Measurements from ENCODE around the gene BTBD2.
A peak's percentile ranks its signal among the peaks of the same experiment; 100 is the strongest.
"Not testable (repeated sequence)": the region's sequence is repeated elsewhere in the genome, so short reads cannot be mapped to it uniquely, and the experiment has no call there.

Gene BTBD2

DNA sequence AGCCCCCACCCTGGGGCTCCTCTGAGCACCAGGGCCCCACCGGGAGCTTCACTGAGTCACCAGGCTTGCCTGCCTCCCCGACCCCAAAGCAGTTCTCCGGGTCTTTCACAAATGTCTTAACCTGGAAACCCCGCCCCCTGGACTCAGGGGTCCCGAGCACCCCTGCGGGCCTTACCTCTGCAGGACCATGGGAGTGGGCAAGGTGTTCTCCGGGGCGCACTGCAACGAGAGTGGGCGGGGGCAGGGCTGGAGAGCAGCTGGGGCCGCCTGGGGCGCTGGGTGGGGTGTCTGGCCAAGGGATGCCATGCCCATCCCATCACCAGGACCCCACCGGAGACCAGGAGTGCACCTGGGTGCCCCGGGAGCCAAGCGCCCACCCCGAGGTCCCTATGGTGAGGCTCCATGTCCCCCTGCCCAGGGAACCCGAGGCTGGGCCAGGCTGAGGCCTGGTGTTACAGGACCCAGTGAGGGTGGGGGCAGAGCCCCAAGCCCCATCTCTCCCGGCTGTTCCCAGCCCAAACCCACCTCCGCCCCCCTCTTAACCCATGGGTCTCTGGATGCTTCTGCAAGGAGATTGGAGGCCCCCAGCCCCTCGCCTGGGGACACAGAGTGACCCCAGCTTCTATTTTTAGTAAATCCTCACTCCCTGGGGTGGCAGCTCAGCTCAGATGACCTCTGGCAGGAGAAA is 24.6 kb upstream of the BTBD2 start:
- DNase-seq (ENCODE audit: low read depth) = no peak

DNA sequence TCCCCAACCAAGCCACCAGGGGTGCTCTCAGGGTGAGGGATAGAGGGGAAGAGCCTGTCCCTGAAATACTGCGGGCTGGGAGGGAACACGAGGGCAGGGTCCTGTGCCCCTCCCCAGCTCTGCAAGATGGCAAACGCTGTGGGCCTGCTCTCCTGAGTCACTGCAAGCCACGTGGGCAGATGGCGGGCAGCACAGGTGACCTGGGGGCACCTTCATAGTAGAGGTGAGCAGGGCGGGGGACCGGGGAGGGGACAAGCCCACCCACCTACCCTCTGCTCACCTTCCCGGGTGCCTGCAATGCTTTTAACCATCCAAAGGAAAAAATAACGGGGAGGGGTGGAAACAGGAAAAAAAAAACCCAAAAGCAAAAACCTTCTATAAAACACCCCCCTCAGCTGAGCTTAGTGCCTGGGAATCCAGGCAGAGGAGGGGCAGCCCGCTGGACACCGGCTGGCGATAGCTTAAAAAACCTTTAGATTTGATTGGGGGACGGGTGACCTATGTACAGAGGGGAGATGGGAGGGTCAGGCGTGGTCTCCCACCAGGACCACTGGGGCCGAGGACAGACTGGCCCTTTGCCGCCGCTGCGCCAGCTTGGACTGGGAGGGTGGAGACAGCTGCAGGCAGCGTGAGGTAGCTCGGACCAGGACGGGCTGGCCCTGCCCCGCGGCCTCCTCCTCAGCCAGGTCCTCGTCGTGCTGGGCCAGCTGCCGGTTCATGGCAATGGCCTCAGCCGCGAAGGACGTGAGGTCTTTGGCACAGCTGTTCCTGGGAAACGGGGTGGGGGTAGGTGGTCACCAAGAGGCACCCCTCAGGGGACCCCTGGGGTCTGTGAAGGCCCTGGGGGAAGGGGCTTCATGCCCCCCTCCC is 23.8 kb upstream of the BTBD2 start:
- no peak for DNase-seq (ENCODE audit: low read depth)

DNA sequence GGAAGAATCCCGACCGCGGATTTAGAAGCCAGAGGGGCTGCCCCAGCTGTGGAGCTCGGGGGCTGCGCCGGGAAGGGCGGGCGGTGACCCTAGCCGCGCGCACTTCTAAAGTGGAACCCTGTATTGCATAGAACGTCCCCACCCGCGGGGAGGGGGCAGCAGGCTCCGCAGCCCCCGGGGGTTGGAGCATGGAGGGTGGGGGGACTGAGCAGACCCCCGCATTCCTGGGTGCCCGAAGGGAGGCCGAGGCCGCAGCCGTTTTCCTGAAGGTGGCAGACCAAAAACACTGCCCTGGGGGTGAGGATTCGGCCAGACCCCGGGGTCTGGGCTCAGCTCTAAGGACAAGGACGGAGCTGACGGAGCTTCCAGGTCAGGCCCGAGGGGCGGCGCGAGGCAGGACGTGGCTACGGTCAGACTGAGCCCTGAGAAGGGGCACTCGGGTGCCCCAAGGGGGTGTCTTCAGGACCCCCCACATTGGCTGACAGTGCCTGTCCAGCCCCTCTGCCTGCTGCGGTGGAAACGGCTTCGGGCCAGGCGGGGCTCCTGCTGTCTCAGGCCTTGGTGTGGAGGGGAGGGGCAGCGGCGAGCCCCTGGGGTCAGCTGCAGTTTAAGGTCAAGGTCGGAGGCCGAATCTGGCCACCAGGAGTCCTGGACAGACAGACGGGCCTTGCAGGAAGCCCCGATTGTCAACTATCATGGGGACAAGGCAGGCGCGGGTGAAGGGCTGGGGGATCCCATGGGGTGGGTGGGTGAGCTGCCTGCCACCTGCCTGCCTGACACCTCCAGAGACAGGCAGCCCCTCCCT is 23.0 kb upstream of the BTBD2 start:
- DNase-seq (ENCODE audit: low read depth) = no peak

DNA sequence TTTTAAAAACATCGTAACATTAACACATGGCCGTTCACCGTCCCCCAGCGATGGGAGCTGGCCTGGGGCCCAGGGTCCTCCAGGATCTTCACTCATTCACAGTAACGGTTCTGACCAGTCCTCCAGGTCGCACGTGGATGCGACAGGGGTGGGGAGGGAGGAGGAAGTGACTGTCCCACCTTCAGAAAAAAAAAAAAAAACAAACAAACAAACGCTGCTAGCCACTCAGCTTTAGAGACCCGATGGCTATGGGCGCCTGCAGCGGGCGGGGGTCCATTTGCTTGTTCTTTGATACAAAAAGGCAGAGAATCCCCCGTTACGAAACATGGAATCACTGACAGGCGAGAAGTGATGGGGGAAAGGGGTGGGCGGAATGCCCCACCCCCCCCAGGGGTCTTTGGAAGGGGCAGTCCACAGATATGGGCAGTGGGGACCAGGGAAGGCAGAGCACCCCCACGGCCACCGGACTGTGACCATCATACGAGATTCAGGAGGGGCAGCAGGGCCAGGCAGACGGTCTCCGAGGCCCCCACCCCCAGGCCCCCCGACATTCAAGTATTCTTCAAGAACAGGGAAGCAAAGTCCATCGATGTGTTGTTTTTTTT is 22.2 kb upstream of the BTBD2 start:
- no peak for DNase-seq (ENCODE audit: low read depth)

DNA sequence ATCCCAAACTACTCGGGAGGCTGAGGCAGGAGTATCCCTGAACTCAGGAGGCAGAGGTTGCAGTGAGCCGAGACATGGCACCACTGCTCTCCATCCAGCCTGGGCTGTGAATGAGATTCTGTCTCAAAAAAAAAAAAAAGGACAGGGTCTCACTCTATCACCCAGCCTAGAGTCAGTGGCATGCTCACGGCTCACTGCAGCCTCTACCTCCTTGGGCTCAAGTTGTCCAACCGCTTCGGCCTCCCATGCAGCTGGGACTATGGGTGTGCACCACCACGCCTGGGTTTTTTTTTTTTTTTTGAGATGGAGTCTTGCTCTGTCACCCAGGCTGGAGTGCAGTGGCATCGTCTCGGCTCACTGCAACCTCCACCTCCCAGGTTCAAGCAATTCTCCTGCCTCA is 20.9 kb upstream of the BTBD2 start:
- no peak for DNase-seq (ENCODE audit: low read depth)

DNA sequence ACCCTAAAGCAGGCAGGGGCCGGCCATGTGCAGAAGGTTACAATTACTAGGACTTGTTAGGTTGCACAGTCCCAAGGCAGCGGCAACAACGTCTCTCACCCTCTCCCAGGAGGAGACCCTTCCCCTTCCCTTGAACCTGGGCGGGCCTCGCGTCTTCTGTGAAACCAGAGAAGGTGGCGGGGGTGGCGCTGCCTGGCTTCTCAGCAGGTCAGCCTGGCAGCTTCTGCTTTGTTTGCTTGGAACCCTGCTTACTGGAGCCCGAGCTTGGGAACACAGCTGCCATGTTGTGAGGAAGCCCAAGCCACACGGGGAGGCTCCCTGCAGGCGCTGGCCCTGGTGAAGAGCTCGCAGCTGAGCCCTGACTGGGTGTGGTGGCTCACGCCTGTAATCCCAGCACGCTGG is 20.1 kb upstream of the BTBD2 start:
- DNase-seq (ENCODE audit: low read depth) = no peak

DNA sequence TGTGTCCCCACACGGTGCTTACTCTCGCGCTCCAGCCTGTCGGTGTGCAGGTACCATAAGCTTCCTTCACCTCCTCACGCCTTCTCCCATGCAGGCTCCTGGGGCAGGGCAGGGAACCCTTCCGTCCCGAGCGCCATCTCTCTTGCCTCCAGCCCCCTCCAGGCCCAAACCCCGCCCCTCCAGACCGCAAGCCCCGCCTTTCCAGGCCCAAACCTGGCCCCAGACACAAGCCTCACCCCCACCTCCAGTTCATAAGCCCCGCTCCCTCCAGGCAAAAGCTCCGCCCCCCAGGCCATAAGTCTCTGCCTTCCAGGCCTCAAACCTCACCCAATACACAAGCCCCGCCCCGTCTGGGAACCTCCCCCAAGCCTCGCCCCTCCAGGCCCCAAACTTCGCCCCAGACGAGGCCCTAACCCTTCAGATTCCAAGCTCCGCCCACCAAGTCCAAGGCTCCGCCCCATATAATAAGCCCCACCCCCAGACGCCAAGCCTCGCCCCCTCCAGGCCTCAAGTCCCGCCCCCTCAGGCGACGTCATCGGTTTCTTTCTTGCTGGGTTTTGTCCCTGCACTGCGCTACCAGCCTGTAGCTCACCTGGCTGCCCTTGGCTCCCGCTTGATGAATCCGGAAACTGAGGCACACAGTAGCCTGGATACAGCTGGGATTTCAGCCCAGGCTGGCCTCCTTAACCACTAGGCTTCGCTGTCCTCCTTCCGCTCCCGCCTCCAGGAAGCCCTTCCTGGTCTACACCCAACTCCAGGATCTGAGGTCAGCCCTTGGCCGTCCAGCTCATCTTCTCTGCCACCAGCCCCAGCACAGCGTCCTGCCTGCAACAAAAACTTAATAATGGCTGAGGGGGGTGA is 19.4 kb upstream of the BTBD2 start:
- DNase-seq (ENCODE audit: low read depth) = peak; percentile 62

DNA sequence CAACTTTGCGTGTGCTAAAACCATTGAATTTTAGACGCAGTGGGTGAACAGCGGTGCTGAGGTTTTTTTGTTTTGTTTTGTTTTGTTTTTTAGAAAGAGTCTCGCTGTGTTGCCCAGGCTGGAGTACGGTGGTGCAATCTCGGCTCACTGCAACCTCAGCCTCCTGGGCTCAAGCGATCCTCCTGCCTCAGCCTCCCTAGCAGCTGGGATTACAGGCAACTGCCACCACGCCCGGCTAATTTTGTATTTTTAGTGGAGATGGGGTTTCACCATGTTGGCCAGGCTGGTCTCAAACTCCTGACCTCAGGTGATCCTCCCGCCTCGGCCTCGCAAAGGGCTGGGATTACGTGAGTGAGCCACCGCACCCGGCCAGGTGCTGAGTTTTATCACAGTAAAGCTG is 18.7 kb upstream of the BTBD2 start:
- not testable (repeated sequence) for DNase-seq (ENCODE audit: low read depth)

DNA sequence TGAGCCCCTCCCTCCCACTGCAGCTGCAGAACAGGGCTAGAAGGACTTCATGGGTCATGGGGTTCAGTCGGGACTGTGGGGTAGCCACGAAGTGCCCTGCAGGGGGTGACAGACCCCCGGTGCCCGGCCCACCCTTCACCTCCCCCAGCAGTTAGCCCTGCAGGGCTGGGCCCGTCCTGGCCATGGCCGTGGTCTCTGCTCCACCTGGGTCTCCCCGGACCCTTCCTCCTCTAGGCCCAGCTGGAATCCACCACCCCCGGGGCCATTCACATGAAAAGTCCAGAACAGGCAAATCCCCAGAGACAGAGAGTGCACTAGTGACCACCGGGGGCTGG is 18.3 kb upstream of the BTBD2 start:
- DNase-seq (ENCODE audit: low read depth) = no peak

DNA sequence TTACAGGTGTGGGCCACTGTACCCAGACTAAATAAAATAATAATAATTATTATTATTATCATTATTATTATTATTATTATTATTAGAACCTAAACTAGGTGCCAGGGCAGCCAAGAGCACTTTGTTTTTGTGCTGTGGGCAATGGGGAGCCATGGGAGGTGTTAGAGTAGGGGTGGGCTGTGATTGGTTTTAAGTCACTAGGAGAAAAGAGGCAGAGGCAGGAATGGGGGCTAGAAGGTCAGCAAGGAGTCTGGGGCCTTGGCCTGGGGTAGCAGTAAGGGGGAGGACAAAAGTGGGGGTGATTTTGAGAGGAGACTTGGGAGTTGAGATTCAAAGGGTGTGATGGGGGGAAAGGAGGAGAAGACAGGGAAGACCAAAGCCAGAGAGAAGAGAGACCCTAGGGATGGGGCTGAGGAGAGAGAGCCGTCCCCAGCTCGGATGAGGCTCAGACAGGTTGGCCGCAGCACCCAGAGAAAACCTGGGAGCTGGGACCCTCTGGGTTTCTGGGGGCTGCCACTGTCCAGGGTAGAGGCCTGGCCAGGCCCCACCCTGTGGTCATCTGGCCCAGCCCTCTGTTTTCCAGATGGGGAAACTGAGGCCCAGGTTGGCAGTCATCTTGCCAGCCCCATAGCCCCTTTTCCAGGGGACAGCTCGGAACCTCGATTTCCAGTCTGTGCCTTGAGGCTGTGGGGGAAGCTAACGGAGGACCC is 17.8 kb upstream of the BTBD2 start:
- no peak for DNase-seq (ENCODE audit: low read depth)

DNA sequence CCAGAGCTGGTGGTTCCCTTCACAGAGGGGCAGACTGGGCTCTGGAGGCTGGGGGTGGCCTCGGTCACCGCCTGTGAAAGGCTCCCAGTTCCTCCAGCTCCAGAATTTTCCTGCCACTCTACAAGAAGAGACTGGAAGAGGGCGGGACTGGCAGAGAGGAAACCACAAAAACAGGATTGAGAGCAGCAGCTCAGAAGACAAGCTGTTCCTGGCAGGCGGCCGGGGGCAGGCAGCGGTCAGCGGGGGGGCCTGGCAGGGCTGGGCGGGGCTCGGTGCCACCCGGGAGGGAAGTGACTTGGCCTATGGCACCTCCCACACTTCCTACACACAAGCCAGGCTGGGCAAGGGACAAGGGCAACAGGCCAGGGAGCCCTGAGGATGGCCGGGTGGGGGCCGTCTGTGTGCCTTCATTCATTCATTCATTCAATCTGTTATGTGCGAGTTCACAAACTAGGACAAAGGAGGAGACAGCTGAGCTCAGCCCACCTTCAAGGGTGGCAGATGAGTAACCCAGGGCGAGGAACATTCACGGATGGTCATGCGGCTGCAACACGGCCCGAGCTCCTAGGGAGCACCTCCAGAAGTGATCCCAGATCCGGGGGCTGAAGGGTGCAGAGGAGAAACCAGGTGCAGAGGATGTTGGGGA is 16.9 kb upstream of the BTBD2 start:
- no peak for DNase-seq (ENCODE audit: low read depth)

DNA sequence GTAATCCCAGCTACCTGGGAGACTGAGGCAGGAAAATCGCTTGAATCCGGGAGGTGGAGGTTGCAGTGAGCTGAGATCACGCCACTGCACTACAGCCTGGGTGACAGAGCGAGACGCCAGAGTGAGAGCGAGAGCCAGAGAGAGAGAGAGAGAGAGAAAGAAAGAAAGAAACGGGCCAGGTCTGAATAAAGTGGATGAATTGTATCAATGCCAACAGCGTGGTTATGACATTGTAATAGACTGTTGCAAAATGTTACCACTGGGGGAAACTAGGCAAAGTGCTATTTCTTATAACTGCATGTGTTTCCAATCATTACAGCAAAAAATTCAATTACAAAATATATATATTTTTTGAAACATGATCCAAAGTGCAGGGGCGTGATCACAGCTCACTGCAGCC is 11.8 kb upstream of the BTBD2 start:
- no peak for DNase-seq (ENCODE audit: low read depth)

DNA sequence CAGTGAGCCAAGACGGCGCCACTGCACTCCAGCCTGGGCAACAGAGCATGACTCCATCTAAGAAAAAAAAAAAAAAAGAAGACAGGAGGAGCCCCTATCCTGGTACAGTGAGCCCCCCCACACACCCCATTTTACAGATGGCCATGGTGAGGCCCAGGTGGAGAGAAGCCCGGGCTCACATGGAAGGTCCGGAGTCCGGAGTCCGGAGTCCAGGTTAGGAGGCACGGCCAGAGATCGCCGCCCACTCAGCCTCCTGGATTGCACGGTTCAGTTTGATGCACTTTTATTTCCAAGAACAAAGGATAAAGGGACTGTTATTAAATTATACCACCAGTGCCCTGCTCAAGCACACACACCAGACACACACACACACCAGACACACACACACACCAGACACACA is 11.3 kb upstream of the BTBD2 start:
- no peak for DNase-seq (ENCODE audit: low read depth)

DNA sequence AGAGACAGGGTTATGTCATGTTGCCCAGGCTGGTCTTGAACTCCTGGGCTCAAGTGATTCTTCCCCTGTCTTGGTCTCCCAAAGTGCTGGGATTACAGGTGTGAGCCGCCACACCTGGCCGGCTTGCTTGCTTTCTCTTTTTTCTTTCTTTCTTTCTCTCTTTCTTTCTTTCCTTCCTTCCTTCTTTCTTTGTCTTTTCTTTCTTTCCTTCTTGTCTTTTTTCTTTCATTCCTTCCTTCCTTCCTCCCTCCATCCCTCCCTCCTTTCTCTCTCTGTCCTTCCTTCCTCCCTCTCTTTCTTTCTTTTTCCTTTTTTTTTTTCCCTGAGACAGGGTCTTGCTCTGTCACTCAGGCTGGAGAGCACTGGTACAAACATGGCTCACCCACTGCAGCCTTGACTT is 6.8 kb upstream of the BTBD2 start:
- no peak for DNase-seq (ENCODE audit: low read depth)

DNA sequence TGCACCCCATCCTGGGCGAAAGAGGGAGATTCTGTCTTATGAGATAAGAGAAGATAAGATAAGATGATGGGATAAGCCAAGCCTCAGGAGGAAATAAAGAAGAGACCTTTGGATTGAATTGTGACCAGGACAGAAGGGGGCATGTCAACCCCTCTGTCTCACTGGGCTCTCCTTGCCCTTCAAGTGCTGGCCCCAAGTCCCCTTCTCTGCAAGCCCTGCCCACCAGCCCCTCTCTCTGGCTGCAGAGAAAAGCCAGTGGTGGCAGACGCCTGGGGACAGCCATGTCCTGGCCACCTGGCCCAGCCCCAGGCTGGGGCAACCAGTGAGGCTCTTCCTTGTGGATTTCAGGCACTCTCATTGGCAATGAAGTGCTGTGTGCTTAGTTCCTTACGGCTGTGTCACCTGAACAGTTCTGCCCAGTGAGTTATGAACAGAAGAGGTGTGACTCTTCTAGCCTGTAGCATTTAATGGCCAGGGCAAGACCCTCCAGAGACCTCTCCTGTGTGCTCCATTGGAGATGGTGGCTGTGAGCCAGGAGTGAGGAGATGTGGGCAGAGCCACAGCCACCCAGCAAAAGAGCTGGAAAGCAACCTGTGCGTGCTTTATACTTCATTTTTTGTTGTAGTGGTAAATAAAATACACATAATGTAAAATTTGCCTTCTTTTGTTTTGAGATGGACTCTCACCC is 6.1 kb upstream of the BTBD2 start:
- DNase-seq (ENCODE audit: low read depth) = no peak

DNA sequence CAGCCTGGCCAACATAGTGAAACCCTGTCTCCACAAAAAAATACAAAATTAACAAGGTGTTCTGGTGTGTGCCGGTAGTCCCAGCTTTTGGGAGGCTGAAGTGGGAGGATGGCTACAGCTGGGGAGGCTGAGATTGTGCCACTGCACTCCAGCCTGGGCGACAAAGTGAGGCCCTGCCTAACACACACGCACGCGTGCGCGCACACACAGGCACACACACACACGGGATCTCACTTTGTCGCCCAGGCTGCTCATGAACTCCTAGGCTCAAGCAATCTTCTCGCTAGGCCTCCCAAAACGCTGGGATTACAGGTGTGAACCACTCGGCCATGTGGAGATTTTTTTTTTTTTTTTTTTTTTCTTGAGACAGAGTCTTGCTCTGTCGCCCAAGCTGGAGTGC is 3.2 kb upstream of the BTBD2 start:
- DNase-seq (ENCODE audit: low read depth) = no peak

DNA sequence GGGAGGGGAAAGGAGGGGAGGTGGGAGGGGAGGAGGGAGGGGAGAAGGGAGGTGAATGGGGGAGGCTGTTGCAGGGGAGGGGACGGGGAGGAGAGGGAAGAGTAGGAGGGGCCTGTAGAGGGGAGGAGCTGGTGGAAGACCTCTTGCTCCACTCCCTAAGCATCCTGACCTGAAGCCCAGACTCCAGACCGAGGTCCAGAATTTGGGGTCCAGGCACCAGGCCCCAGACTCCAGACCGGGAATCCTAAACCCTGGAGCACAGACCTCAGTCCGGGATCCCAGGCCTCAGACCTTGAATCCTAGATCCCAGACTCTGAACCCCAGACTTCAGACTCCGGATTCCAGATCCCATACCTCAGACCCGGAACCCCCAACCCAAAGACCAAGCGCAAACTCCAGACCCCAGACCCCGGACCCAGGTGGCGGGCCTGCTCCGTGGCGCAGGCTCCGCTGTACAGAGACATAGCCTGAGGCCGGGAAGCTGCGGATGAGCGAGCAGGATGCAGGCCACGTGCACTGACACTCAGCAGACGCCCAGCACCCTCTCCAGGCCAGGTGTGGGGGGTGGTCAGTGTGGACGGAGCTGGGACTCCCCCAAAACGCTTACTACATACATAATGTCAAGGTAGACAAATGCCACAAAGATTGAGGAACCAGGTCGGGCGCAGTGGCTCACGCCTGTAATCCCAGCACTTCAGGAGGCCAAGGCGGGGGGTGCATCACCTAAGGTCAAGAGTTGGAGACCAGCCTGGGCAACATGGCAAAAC is 710 bp upstream of the BTBD2 start:
- DNase-seq (ENCODE audit: low read depth) = no peak

DNA sequence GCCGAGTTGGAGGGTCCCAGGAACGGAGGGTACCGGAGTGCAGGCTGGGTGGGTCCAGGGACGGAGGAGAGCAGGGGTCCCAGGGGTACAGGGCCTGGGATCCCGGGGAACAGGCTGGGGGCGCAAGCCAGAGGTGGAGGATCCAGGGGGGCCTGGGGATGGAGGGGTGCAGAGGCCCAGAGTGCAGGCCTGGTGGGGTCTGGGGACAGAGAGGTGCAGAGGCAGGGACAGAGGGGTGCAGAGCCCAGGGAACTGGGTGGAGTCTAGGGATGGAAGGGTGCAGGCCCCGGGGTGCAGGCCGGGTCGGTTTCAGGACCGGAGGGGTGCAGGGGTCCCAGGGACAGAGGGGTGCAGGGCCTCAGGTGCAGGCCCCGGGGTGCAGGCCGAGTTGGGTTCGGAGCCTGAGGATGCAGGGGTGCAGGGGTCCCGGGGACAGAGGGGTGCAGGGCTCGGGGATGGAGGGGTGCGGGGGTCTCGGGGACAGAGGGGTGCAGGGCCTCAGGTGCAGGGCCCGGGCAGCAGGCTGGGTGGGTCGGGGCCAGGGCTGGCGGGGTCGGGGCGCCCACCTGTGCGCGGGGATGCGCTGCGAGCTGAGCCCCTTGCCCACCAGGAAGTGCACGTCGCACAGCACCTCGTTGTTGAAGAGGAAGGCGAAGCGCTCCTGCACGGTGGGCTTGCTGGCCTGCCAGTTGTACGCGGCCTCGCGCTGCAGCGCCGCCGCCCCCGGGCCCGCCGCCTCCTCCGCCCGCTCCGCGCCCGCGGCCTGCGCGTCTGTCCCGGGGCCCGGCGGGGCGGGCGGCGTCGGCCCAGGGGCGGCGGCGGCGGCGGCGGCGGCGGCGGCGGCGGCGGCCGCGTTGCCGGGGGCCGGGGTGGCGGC is 545 bp downstream of the BTBD2 start:
- DNase-seq (ENCODE audit: low read depth) = no peak
